Caco-2 (cell line): Measurements from ENCODE around the gene MIER3. TPM values are rescaled to one million over a fixed set of nuclear protein-coding genes. Genes with fewer than 3 reads are reported as not detected.

Experiments used
- BruUV-seq: library from RNA; stranded (reverse); fragments of 400-500 nt; replicated peaks from 2 replicates; lab custom pipeline; 2021; lab: Mats Ljungman, UMichigan
- CTCF ChIA-PET: fragments of 300-600 bp; sonication (Branson Sonifier 250); formaldehyde crosslinking; loops from one replicate; lab custom pipeline; 2022; ENCODE audit warnings: antibody characterized with exemption; lab: Charles Lee
- POLR2A ChIA-PET: fragments of 300-600 bp; sonication (Branson Sonifier 250); formaldehyde crosslinking; loops from one replicate; lab custom pipeline; 2022; ENCODE audit warnings: antibody characterized with exemption; lab: Charles Lee
- DNase-seq, 2 experiments: peaks; one replicate each; pipeline versions ENCODE4 v3.0.0 to v3.0.0-alpha.2; 2020 to 2022
- H3K27me3 ChIP-seq: replicated peaks from 2 replicates; pipeline ENCODE4 v1.6.0; 2011; ENCODE audit warnings: low read length; ENCODE audit not compliant: control insufficient read depth, insufficient read depth
- H3K36me3 ChIP-seq: 2 replicates; pipeline ENCODE4 v1.5.1; 2011; ENCODE audit warnings: low read length; ENCODE audit not compliant: control insufficient read depth, insufficient read depth
- H3K4me1 ChIP-seq: fragments of 250-450 bp; sonication (Bioruptor Pico); 2 replicates; pipeline ENCODE4 v1.5.1; 2020; ENCODE audit warnings: mild to moderate bottlenecking
- H3K4me3 ChIP-seq: 2 replicates; pipeline ENCODE4 v1.5.1; 2011; ENCODE audit warnings: low read depth, mild to moderate bottlenecking, control low read depth, low read length
- H3K9me3 ChIP-seq: fragments of 250-450 bp; sonication (Bioruptor Pico); 2 replicates; pipeline ENCODE4 v1.5.1; 2020; ENCODE audit warnings: mild to moderate bottlenecking, moderate library complexity
- H3K27ac Mint-ChIP-seq: one replicate; pipeline ENCODE4 v1.8.0; 2022; ENCODE audit warnings: mixed read lengths; ENCODE audit not compliant: unreplicated experiment
- H3K27me3 Mint-ChIP-seq: one replicate; pipeline ENCODE4 v1.8.0; 2022; ENCODE audit warnings: mixed read lengths; ENCODE audit not compliant: insufficient read depth, unreplicated experiment
- H3K36me3 Mint-ChIP-seq: one replicate; pipeline ENCODE4 v1.8.0; 2022; ENCODE audit warnings: mild to moderate bottlenecking, mixed read lengths; ENCODE audit not compliant: insufficient read depth, unreplicated experiment
- H3K4me1 Mint-ChIP-seq: one replicate; pipeline ENCODE4 v1.8.0; 2022; ENCODE audit warnings: low read depth, mixed read lengths; ENCODE audit not compliant: unreplicated experiment
- H3K4me3 Mint-ChIP-seq: one replicate; pipeline ENCODE4 v1.8.0; 2022; ENCODE audit warnings: mild to moderate bottlenecking, moderate library complexity, mixed read lengths; ENCODE audit not compliant: unreplicated experiment
- H3K9me3 Mint-ChIP-seq: one replicate; pipeline ENCODE4 v1.8.0; 2022; ENCODE audit warnings: mixed read lengths; ENCODE audit not compliant: unreplicated experiment
- CTCF ChIP-seq, 2 experiments: fragments of 200-600 bp in 1 of 2; IDR thresholded peaks; 1 replicate in 1 of 2; 2 replicates in 1 of 2; pipeline versions ENCODE4 v1.5.1 to v1.8.0; 2011 to 2022; ENCODE audit warnings: antibody characterized with exemption in 1 of 2, control low read depth in 1 of 2, inconsistent platforms in 1 of 2, low read depth in 1 of 2, low read length in 1 of 2, mild to moderate bottlenecking in 1 of 2, moderate library complexity in 1 of 2; ENCODE audit not compliant: insufficient read depth in 1 of 2, severe bottlenecking in 1 of 2, unreplicated experiment in 1 of 2
- intact Hi-C: fragments of 100-400 bp; cut with micrococcal nuclease; formaldehyde crosslinking; loops from one replicate; pipeline ENCODE4 v1.10.0; 2022; ENCODE audit not compliant: unreplicated experiment
- total RNA-seq: library from RNA; stranded (reverse); gene quantifications from 2 replicates; pipeline ENCODE4 v1.2.3, GENCODE V29; 2022

MIER3 gene
- total RNA-seq, 1 experiment from 2014 or later = 52.7 TPM

- no peaks in the 10 kb centered on the region for H3K9me3 ChIP-seq
- no peaks in the 10 kb centered on the region; the same call in 1 of the 2 replicates for H3K36me3 ChIP-seq
- BruUV-seq = no TSS peak
- Mint-ChIP-seq H3K36me3 (peaks cover 74% of the 10 kb centered on the region), H3K4me1 (peaks cover 10% of the 10 kb centered on the region), H3K9me3 (no peaks in the 10 kb centered on the region), H3K4me3 (no peak overlapping the region), H3K27me3 (no peaks in the 10 kb centered on the region), H3K27ac (peak overlapping the region; percentile 23)
- intact Hi-C loops = no loop called here
- H3K4me1 ChIP-seq = peaks cover 8% of the 10 kb centered on the region
- CTCF ChIA-PET = no interaction called here
- TF ChIP-seq CTCF (IDR thresholded peaks at IDR 0.05; ENCODE audit: insufficient read depth in 1 of 2, low read depth in 1 of 2, low read length in 1 of 2, severe bottlenecking in 1 of 2, unreplicated experiment in 1 of 2) = no peak
- POLR2A ChIA-PET = no interaction called here
- no peak for DNase-seq
- no peaks in the 10 kb centered on the region for H3K27me3 ChIP-seq
- H3K4me3 ChIP-seq = no peak overlapping the region
Observed at GRCh38 chr5:56922922-56923321, 29.0 kb downstream of the MIER3 start.

GRCh38 chr5:56919942-56920662, 31.8 kb downstream of the MIER3 start:
- H3K36me3 Mint-ChIP-seq = peaks cover 49% of the 10 kb centered on the region
- intact Hi-C loops = no loop called here
- H3K4me1 Mint-ChIP-seq = peaks cover 15% of the 10 kb centered on the region
- no TSS peak for BruUV-seq
- POLR2A ChIA-PET = no interaction called here
- H3K27ac Mint-ChIP-seq = no peak overlapping the region
- TF ChIP-seq CTCF (IDR thresholded peaks at IDR 0.05; ENCODE audit: insufficient read depth in 1 of 2, low read depth in 1 of 2, low read length in 1 of 2, severe bottlenecking in 1 of 2, unreplicated experiment in 1 of 2) = no peak
- Histone ChIP-seq H3K4me1 (peaks cover 13% of the 10 kb centered on the region), H3K27me3 (no peaks in the 10 kb centered on the region), H3K9me3 (no peaks in the 10 kb centered on the region), H3K36me3 (no peaks in the 10 kb centered on the region), H3K4me3 (no peak overlapping the region)
- H3K9me3 Mint-ChIP-seq = no peaks in the 10 kb centered on the region
- no peak overlapping the region for H3K4me3 Mint-ChIP-seq
- no peak for DNase-seq
- H3K27me3 Mint-ChIP-seq = no peaks in the 10 kb centered on the region
- CTCF ChIA-PET = no interaction called here

- Histone ChIP-seq H3K9me3 (no peaks in the 10 kb centered on the region), H3K4me3 (no peak overlapping the region), H3K27me3 (no peaks in the 10 kb centered on the region), H3K4me1 (peaks cover 13% of the 10 kb centered on the region), H3K36me3 (no peaks in the 10 kb centered on the region)
- ChIA-PET POLR2A (interaction anchor here (0.6 to 1.6 kb wide), 3 partner anchors 8 to 210 kb away, joined by 3 to 17 read pairs (median 5); partner anchors contain the start of gene SETD9), CTCF (interaction anchor here (1.3 to 1.4 kb wide), 3 partner anchors 8 to 647 kb away, joined by 4 to 5 read pairs (median 5); partner anchors contain the start of gene SETD9)
- peaks cover 33% of the 10 kb centered on the region for H3K36me3 Mint-ChIP-seq
- H3K27ac Mint-ChIP-seq = peak overlapping the region; percentile 69
- H3K4me1 Mint-ChIP-seq = peaks cover 15% of the 10 kb centered on the region
- no peak for TF ChIP-seq CTCF (IDR thresholded peaks at IDR 0.05; ENCODE audit: insufficient read depth in 1 of 2, low read depth in 1 of 2, low read length in 1 of 2, severe bottlenecking in 1 of 2, unreplicated experiment in 1 of 2)
- peak; percentile 74 to 83 for DNase-seq
- H3K4me3 Mint-ChIP-seq = peak overlapping the region; percentile 1
- intact Hi-C loops = loop anchor here (1.0 kb wide), 1 partner anchor 8 kb away; no protein-coding TSS in a partner anchor
- H3K9me3 Mint-ChIP-seq = no peaks in the 10 kb centered on the region
- H3K27me3 Mint-ChIP-seq = no peaks in the 10 kb centered on the region
- no TSS peak for BruUV-seq
Observed at GRCh38 chr5:56918054-56918453, 33.9 kb downstream of the MIER3 start.
